DND-41 (cell line): ENCODE results near the gene NUP133.

ENCODE experiments used
- ATAC-seq: fragments of 200-7000 bp; cut with Tn5 transposase; 3 replicates; pipeline ENCODE4 v1.9.1; 2021; ENCODE audit warnings: low read depth; ENCODE audit not compliant: insufficient read depth
- DNase-seq: peaks from one replicate; pipeline ENCODE4 v3.0.0-alpha.2; 2020
- H2AFZ ChIP-seq: 2 replicates; pipeline ENCODE4 v1.6.0; 2012; ENCODE audit warnings: low read depth, low read length
- H3K27ac ChIP-seq: 2 replicates; pipeline ENCODE4 v1.5.1; 2012; ENCODE audit warnings: low read length, inconsistent platforms
- H3K27me3 ChIP-seq: fragments of 200-600 bp; sonication (generic); 2 replicates; pipeline ENCODE4 v1.6.0; 2012; ENCODE audit warnings: low read length, mild to moderate bottlenecking, inconsistent platforms; ENCODE audit not compliant: insufficient read depth, poor library complexity
- H3K36me3 ChIP-seq: 2 replicates; pipeline ENCODE4 v1.5.1; 2012; ENCODE audit warnings: low read length, inconsistent platforms; ENCODE audit not compliant: insufficient read depth
- H3K4me1 ChIP-seq: 2 replicates; pipeline ENCODE4 v1.5.1; 2012; ENCODE audit warnings: mild to moderate bottlenecking, low read length; ENCODE audit not compliant: insufficient read depth
- H3K4me2 ChIP-seq: 2 replicates; pipeline ENCODE4 v1.6.0; 2012; ENCODE audit warnings: mild to moderate bottlenecking, moderate library complexity, low read length, inconsistent platforms; ENCODE audit not compliant: insufficient read depth
- H3K4me3 ChIP-seq, 2 experiments: fragments of 200-600 bp in 1 of 2; shearing (Covaris generic) in 1 of 2; 2 replicates each; pipeline ENCODE4 v1.5.1; 2012 to 2016; ENCODE audit warnings: inconsistent platforms in 2 of 2, low read length in 2 of 2, mild to moderate bottlenecking in 2 of 2, low read depth in 1 of 2, moderate library complexity in 1 of 2
- H3K79me2 ChIP-seq: 2 replicates; pipeline ENCODE4 v1.6.0; 2012; ENCODE audit warnings: low read length, inconsistent platforms; ENCODE audit not compliant: insufficient read depth
- H3K9ac ChIP-seq: 2 replicates; pipeline ENCODE4 v1.6.0; 2012; ENCODE audit warnings: low read depth, mild to moderate bottlenecking, inconsistent platforms, low read length, moderate library complexity
- H3K9me3 ChIP-seq: 2 replicates; pipeline ENCODE4 v1.5.1; 2012; ENCODE audit warnings: low read length, moderate library complexity, mild to moderate bottlenecking, inconsistent platforms; ENCODE audit not compliant: insufficient read depth, severe bottlenecking
- H4K20me1 ChIP-seq: 2 replicates; pipeline ENCODE4 v1.6.0; 2012; ENCODE audit warnings: low read length; ENCODE audit not compliant: insufficient read depth
- CTCF ChIP-seq: IDR thresholded peaks from 2 replicates; pipeline ENCODE4 v1.5.1; 2012; ENCODE audit warnings: borderline replicate concordance, low read length, moderate library complexity, mild to moderate bottlenecking; ENCODE audit not compliant: poor library complexity, severe bottlenecking; ENCODE audit errors: extremely low read depth
- EZH2 ChIP-seq: IDR thresholded peaks from 3 replicates; pipeline ENCODE4 v1.6.1; 2012; ENCODE audit warnings: borderline replicate concordance, low read depth, mild to moderate bottlenecking, moderate library complexity, low read length, inconsistent platforms; ENCODE audit not compliant: severe bottlenecking

NUP133 gene

GRCh38 chr1:229410370-229410691 is 97.8 kb downstream of the NUP133 start:
- TF ChIP-seq EZH2, result no peak
- TF ChIP-seq CTCF, result no peak
- Histone ChIP-seq H3K9me3 (no peaks in the 10 kb centered on the region), H3K4me2 (no peak overlapping the region), H4K20me1 (peaks cover 3% of the 10 kb centered on the region; the same call in 1 of the 2 replicates), H3K4me1 (peaks cover 5% of the 10 kb centered on the region; the same call in 1 of the 2 replicates), H3K79me2 (no peaks in the 10 kb centered on the region), H3K4me3 (no peak overlapping the region), H3K27ac (no peak overlapping the region), H3K36me3 (no peaks in the 10 kb centered on the region), H3K9ac (no peak overlapping the region), H3K27me3 (no peaks in the 10 kb centered on the region), H2AFZ (no peak overlapping the region)
- ATAC-seq (no peak), DNase-seq (no peak)

- Histone ChIP-seq H3K9ac (no peak overlapping the region), H3K4me1 (peaks cover 5% of the 10 kb centered on the region; the same call in 1 of the 2 replicates), H3K36me3 (no peaks in the 10 kb centered on the region), H3K9me3 (no peaks in the 10 kb centered on the region), H3K27ac (no peak overlapping the region), H3K27me3 (no peaks in the 10 kb centered on the region), H3K4me2 (no peak overlapping the region), H3K4me3 (no peak overlapping the region), H3K79me2 (no peaks in the 10 kb centered on the region), H2AFZ (no peak overlapping the region), H4K20me1 (peaks cover 3% of the 10 kb centered on the region; the same call in 1 of the 2 replicates)
- DNase-seq (no peak), ATAC-seq (no peak)
- TF ChIP-seq CTCF (no peak), EZH2 (no peak)
Observed at GRCh38 chr1:229409616-229410369, 98.3 kb downstream of the NUP133 start.

GRCh38 chr1:229408458-229409037 is 99.6 kb downstream of the NUP133 start:
- TF ChIP-seq CTCF, result no peak
- TF ChIP-seq EZH2, result no peak
- Histone ChIP-seq H3K4me3 (no peak overlapping the region), H3K9me3 (no peaks in the 10 kb centered on the region), H3K27ac (no peak overlapping the region), H3K27me3 (no peaks in the 10 kb centered on the region), H3K79me2 (no peaks in the 10 kb centered on the region), H3K9ac (no peak overlapping the region), H3K4me1 (peaks cover 5% of the 10 kb centered on the region; the same call in 1 of the 2 replicates), H2AFZ (no peak overlapping the region), H4K20me1 (peaks cover 3% of the 10 kb centered on the region; the same call in 1 of the 2 replicates), H3K4me2 (no peak overlapping the region), H3K36me3 (no peaks in the 10 kb centered on the region)
- ATAC-seq, result no peak
- DNase-seq, result no peak
